ENCODE data around the gene ZMIZ1.

DNA sequence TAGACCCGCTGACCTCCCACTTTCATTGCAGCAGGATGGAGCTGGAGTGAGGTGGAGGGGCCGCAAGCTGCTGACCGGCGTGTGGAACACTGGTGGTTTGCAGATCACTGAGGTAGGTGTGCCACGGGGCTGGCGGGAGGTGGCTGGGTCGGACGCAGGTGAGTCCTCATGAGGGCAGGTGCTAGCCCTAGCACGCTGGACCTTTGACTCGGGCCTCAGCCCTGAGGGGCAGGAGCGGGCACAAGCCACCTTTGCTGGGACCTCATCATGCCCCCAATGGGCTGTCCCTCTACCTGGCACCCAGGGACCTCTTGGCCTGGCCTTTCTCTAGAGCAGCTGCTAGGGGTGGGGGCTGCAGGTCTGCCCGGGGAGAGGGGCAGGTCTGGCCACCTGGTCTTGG lies 93.3 kb downstream of the ZMIZ1 start:
- TF ChIP-seq, protein P1, sequence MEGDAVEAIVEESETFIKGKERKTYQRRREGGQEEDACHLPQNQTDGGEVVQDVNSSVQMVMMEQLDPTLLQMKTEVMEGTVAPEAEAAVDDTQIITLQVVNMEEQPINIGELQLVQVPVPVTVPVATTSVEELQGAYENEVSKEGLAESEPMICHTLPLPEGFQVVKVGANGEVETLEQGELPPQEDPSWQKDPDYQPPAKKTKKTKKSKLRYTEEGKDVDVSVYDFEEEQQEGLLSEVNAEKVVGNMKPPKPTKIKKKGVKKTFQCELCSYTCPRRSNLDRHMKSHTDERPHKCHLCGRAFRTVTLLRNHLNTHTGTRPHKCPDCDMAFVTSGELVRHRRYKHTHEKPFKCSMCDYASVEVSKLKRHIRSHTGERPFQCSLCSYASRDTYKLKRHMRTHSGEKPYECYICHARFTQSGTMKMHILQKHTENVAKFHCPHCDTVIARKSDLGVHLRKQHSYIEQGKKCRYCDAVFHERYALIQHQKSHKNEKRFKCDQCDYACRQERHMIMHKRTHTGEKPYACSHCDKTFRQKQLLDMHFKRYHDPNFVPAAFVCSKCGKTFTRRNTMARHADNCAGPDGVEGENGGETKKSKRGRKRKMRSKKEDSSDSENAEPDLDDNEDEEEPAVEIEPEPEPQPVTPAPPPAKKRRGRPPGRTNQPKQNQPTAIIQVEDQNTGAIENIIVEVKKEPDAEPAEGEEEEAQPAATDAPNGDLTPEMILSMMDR (IDR thresholded peaks at IDR 0.05), result no peak
- no peak for TF ChIP-seq POLR2A (IDR thresholded peaks at IDR 0.05)
